Ectodermal cell (in vitro differentiated cells): ENCODE results near the gene CLHC1.

ENCODE experiments used
- H3K27ac ChIP-seq: 2 replicates; pipeline ENCODE4 v1.7.0; 2013; ENCODE audit warnings: mild to moderate bottlenecking, low read depth, low read length; ENCODE audit not compliant: insufficient read depth, poor library complexity, severe bottlenecking
- H3K27me3 ChIP-seq: 2 replicates; pipeline ENCODE4 v1.7.0; 2013; ENCODE audit warnings: mild to moderate bottlenecking, low read length; ENCODE audit not compliant: insufficient read depth, control insufficient read depth, poor library complexity, severe bottlenecking
- H3K36me3 ChIP-seq: one replicate; pipeline ENCODE4 v1.7.0; 2013; ENCODE audit warnings: low read length; ENCODE audit not compliant: control insufficient read depth, insufficient read depth
- H3K4me1 ChIP-seq: one replicate; pipeline ENCODE4 v1.7.0; 2013; ENCODE audit warnings: low read length; ENCODE audit not compliant: control insufficient read depth, insufficient read depth
- H3K4me3 ChIP-seq: 2 replicates; pipeline ENCODE4 v1.7.0; 2013; ENCODE audit warnings: low read depth, low read length, control low read depth; ENCODE audit not compliant: insufficient read depth
- H3K9me3 ChIP-seq: 2 replicates; pipeline ENCODE4 v1.7.0; 2013; ENCODE audit warnings: mild to moderate bottlenecking, low read length, moderate library complexity; ENCODE audit not compliant: control insufficient read depth
- WGBS, 2 experiments: methylation state at CpG; one replicate each; pipeline ENCODE4 v1.1.7; 2013; ENCODE audit warnings: missing lambda C conversion rate in 2 of 2; 5-methylcytosine and 5-hydroxymethylcytosine counted together

CLHC1 gene

DNA sequence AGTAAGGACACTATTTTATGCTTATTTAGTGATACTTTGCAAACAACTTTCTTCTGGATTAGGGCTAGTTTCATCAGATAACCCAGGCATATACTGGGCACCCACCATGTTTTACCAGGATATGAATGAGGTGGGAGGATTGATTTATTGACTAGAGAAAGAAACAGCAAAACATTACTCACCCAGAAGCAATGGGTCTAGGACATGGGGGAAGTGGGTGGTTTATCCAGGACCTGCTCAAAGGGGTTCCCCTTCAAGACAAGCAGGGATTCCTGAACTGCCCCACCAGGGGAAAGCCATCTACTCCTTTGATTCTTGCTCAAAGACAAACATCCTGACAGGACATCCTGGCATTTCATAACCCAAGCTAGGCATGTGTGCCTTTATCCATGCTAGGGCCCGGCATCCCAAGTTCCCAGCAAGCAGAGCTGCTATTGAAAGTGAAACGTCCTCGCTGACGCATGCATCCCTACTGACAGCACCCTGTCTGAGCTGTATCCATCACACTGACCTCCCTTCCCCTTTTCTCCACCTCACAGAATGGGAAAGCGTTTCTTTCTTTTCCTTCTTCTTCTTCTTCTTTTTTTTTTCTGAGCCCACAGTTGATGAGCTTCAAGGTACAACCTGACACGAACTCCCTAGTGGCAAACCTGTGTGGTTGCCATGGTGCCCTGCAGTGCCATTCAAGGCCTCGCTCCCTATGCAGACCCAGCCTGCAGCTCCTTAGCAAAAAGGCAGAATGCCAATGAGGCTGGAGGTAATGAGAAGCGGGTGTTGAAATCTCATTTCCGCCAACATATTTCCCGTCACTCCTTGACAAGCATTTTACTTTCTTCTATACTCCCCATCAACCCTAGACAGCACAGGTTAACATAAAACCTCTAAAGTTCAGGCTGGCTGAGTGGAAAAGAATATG is 70.5 kb downstream of the CLHC1 start:
- H3K27me3 ChIP-seq, result no peaks in the 10 kb centered on the region
- no peak overlapping the region for H3K4me3 ChIP-seq
- no peaks in the 10 kb centered on the region for H3K9me3 ChIP-seq
- no peaks in the 10 kb centered on the region for H3K36me3 ChIP-seq
- 81 to 82% methylated on average over 10 of the region's 10 CpGs for WGBS, 2 experiments
- peaks cover 9% of the 10 kb centered on the region for H3K4me1 ChIP-seq
- H3K27ac ChIP-seq, result no peak overlapping the region

DNA sequence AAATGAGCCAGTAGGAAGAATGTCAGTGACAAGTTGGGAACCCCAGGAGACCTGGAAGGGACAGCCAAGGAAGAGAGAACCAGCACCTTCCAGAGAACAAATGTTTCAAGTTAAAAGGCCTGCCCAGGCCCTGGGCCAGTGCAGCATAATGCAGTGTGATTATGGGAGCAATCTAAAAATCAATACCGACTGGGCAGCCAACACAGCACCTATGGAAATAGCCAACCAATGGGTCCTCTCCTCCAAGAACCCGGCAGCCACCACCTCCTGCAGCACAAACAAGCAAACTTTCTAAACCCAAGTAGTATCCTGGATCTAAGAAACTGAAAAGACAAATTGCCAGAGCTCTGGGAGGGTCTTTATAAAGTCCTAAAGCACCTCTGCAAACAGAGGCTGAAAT is 71.7 kb downstream of the CLHC1 start:
- Histone ChIP-seq H3K4me1 (peaks cover 17% of the 10 kb centered on the region), H3K9me3 (no peaks in the 10 kb centered on the region), H3K27me3 (no peaks in the 10 kb centered on the region), H3K27ac (no peak overlapping the region), H3K4me3 (no peak overlapping the region), H3K36me3 (no peaks in the 10 kb centered on the region)
- 87 to 89% methylated on average over 2 of the region's 2 CpGs for WGBS, 2 experiments

DNA sequence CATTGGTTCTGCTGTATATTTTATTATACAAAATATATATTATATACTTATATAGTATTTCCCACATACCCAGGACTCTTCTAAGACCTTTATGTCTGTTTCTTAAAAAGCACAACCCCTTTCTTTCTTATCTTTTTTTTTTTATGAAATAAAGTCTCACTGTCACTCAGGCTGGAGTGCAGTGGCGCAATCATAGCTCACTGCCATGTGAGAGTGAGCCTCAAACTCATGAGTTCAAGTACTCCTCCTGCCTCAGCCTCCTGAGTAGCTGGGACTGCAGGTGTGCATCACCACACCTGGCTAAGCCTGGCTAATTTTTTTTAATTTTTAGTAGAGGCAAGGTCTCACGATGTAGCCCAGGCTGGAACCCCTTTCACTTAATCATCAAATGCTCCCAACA is 72.3 kb downstream of the CLHC1 start:
- no peaks in the 10 kb centered on the region for H3K36me3 ChIP-seq
- no peaks in the 10 kb centered on the region for H3K27me3 ChIP-seq
- peaks cover 21% of the 10 kb centered on the region for H3K4me1 ChIP-seq
- no peaks in the 10 kb centered on the region for H3K9me3 ChIP-seq
- H3K4me3 ChIP-seq, result no peak overlapping the region
- no peak overlapping the region for H3K27ac ChIP-seq
- WGBS, 2 experiments, result 84 to 91% methylated on average over 2 of the region's 2 CpGs

DNA sequence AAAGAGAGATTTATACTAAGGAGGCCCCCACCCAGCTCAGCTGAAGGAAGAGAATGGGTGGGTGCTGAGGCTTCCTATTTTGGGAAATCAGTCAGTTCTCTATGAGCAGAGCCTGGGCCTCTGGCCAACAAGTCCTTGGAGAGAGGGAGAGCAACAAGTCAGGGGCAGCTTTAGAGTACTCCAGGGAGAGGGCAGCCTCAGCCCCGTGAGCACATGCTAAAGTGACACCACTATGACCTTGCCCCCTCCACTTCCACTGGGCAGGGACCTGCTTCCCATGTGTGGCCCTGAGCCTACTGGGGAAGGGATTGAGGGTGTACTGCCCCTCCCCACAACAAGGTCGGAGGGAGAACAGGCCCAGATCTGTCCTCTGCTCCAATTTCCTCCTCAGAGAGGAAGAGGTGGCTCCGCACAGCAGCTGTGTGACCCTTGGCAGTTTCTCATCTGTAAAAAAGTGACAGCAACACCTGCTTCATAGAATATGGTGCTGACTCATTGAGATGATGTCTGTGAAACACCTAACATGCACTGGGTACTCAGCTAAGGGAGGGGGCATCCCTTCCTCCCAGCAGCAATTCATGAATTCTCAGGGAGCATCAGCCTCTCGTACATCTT is 72.9 kb downstream of the CLHC1 start:
- WGBS, 2 experiments, result 95 to 96% methylated on average over 4 of the region's 4 CpGs
- H3K9me3 ChIP-seq, result no peaks in the 10 kb centered on the region
- no peak overlapping the region for H3K4me3 ChIP-seq
- no peaks in the 10 kb centered on the region for H3K27me3 ChIP-seq
- no peak overlapping the region for H3K27ac ChIP-seq
- no peaks in the 10 kb centered on the region for H3K36me3 ChIP-seq
- peaks cover 26% of the 10 kb centered on the region for H3K4me1 ChIP-seq

DNA sequence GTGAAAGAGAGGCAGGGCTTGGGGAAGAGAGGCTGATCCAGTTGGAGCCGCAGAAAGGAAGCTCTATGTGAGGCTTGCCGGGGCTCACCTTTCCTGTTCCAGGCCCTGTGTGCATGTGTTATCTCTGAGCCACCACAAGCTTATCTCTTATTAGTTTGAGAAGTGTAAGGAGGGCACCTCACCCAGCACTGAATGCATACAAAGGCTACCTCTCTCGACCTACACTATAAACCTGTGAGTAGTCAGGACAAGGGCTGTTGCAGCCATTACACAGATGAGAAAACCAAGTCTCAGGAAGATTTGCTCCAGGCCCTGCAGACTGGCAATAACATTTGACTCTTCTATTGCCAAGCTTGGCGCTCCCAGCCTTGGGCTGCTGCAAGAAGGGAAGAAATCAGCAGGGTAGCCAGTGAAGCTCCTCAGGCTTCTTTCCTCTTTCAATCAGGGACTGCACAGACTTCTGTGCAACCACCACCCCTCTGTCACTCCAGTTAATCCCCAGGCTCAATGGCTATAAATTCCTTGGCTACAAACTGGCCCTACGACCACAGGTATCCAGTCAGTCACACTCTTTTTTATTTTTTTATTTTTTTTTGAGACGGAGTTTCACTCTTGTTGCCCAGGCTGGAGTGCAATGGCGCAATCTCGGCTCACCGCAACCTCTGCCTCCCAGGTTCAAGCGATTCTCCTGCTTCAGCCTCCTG is 73.8 kb downstream of the CLHC1 start:
- Histone ChIP-seq H3K4me3 (no peak overlapping the region), H3K36me3 (no peaks in the 10 kb centered on the region), H3K27ac (no peak overlapping the region), H3K9me3 (no peaks in the 10 kb centered on the region), H3K27me3 (no peaks in the 10 kb centered on the region), H3K4me1 (peaks cover 34% of the 10 kb centered on the region)
- WGBS, 2 experiments, result 83 to 87% methylated on average over 10 of the region's 10 CpGs

DNA sequence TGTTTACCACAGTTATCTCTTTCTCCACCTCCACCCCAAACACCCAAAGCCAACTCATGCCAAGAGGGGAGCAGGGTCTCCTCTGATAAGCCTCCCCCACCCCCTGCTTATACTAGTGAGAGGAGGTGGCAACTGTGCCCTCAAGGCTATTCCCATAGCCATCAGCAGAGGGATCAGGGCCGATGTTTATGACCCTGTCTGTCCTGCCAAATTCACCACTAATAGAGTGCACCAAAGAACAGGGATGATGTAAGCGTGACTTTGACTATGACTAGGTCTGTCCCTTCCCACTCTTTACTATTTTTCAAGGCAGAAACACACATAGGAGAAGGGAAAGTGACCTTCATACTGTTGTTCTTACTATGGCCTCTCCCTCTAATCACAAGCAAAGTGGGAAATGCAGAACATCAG is 74.6 kb downstream of the CLHC1 start:
- 92 to 94% methylated on average over 2 of the region's 2 CpGs for WGBS, 2 experiments
- Histone ChIP-seq H3K27me3 (no peaks in the 10 kb centered on the region), H3K9me3 (no peaks in the 10 kb centered on the region), H3K4me1 (peaks cover 40% of the 10 kb centered on the region), H3K27ac (no peak overlapping the region), H3K36me3 (no peaks in the 10 kb centered on the region), H3K4me3 (no peak overlapping the region)

DNA sequence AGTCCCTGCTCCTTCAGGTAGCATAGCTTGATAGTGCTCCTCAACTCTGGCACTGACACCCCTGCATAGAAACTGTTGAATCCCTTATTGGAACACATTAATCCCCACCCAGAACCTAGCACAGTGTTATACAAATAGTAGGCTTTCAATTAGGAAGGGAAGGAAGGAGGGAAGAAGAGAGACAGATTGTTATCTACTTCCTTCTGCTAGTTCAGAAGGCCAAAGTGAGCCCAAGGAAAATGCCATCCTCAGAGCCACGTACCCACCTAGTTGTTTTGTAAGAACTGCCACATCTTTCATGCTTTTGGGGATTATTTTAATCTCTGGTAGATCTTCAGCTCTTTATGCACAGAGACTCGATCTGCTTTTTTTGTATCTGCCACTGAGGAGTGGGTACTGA is 75.1 kb downstream of the CLHC1 start:
- Histone ChIP-seq H3K4me1 (peaks cover 40% of the 10 kb centered on the region), H3K9me3 (no peaks in the 10 kb centered on the region), H3K27ac (no peak overlapping the region), H3K4me3 (no peak overlapping the region), H3K36me3 (no peaks in the 10 kb centered on the region), H3K27me3 (no peaks in the 10 kb centered on the region)
- WGBS, 2 experiments, result 91 to 94% methylated on average over 2 of the region's 2 CpGs

DNA sequence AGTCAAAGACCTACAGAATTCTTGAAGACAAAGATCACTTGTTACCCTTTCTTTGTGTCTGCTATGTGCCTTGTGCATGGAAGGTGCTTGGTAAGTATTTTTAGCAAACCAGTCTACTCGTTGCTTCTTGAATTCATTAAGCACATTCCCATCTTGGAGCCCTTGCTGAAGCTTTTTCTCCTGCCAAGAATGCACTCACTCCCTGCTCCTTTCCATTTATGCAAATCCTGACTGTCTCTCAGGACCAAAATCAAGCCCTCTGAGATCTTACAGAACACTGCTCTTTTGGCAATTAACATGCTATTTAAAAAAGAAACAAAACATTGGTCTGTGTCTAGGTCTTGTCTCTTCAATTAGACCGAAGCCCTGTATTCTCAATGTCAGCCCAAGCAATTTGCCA is 75.8 kb downstream of the CLHC1 start:
- Histone ChIP-seq H3K9me3 (no peaks in the 10 kb centered on the region), H3K4me3 (no peak overlapping the region), H3K4me1 (peaks cover 34% of the 10 kb centered on the region), H3K36me3 (no peaks in the 10 kb centered on the region), H3K27ac (no peak overlapping the region), H3K27me3 (no peaks in the 10 kb centered on the region)
- 52 to 59% methylated on average over 2 of the region's 2 CpGs for WGBS, 2 experiments

DNA sequence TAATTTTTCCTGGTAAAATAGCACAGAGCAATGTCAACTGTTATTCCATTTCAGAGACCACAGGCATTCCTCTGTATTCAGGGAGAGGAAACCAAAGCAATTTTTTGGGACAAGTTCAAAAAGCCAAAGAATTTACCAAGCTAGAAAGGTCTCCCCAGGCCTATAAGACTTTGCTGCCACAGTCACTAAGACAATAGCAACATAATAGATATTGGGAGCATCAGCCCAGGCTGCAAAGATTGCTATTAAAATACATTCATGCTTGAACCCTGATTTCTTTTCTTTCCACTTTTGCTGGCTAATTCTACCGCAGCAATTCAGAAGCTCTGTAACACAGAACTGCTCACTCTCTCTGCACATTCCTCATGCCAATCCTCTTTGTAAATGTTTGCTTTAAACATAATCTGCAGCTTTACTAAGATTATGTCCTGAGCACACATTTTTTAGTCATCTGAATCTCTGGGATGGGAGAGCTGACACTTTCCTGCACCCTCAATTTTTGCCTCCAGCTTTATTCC is 76.3 kb downstream of the CLHC1 start:
- no peak overlapping the region for H3K4me3 ChIP-seq
- H3K36me3 ChIP-seq, result no peaks in the 10 kb centered on the region
- WGBS, 2 experiments, result 88 to 89% methylated on average over 1 of the region's 1 CpG
- H3K4me1 ChIP-seq, result peaks cover 34% of the 10 kb centered on the region
- H3K27me3 ChIP-seq, result no peaks in the 10 kb centered on the region
- H3K9me3 ChIP-seq, result no peaks in the 10 kb centered on the region
- H3K27ac ChIP-seq, result no peak overlapping the region

DNA sequence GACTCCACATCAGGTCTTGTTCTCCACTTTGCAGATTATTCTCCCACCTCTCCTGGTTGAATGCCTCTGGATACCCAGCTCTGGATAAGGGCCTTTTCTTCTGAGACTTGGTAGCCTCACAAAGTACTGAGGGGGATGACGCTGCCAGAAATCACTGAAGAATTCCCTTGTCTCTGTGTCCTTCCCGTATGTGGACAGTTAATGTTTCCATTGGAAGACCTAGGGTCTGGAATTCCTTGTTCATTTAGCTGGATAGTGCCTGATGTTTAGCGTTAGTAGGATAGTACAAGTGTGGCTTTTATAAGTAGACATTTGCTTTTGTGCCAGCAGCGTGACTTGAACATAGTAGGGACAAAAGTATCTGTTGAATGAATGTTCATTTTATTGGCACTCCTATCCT is 76.9 kb downstream of the CLHC1 start:
- Histone ChIP-seq H3K4me3 (no peak overlapping the region), H3K9me3 (no peaks in the 10 kb centered on the region), H3K27ac (no peak overlapping the region), H3K36me3 (no peaks in the 10 kb centered on the region), H3K4me1 (peaks cover 34% of the 10 kb centered on the region), H3K27me3 (no peaks in the 10 kb centered on the region)
- 94 to 95% methylated on average over 4 of the region's 4 CpGs for WGBS, 2 experiments
